NCI-H187 (cell line): Measurements from ENCODE around the gene SLC22A31.
A peak's percentile ranks its signal among the peaks of the same experiment; 100 is the strongest.

Experiments used
- DNase-seq, 2 experiments: peaks; one replicate each; lab custom pipeline; 2025; lab: John Stamatoyannopoulos, UW

SLC22A31 gene

GRCh38 chr16:89216315-89217137 is 16.2 kb upstream of the SLC22A31 start:
- peak in 1 of 2 experiments; percentile 15 for DNase-seq

- peak; percentile 19 to 61 for DNase-seq
Observed at GRCh38 chr16:89210904-89211515, 10.7 kb upstream of the SLC22A31 start.

GRCh38 chr16:89210165-89210903 is 10.0 kb upstream of the SLC22A31 start:
- no peak for DNase-seq

- no peak for DNase-seq
Observed at GRCh38 chr16:89209522-89210044, 9.2 kb upstream of the SLC22A31 start.

GRCh38 chr16:89207993-89208392 is 7.7 kb upstream of the SLC22A31 start:
- DNase-seq = no peak

- no peak for DNase-seq
Observed at GRCh38 chr16:89202422-89203215, 2.3 kb upstream of the SLC22A31 start.

GRCh38 chr16:89201439-89202377 is 1.4 kb upstream of the SLC22A31 start:
- DNase-seq = peak; percentile 45 to 74

- no peak for DNase-seq
Observed at GRCh38 chr16:89200850-89201411, 594 bp upstream of the SLC22A31 start.

- no peak for DNase-seq
Observed at GRCh38 chr16:89199241-89200123, 855 bp downstream of the SLC22A31 start.

- no peak for DNase-seq
Observed at GRCh38 chr16:89198417-89199240, 1.7 kb downstream of the SLC22A31 start.

- DNase-seq = no peak
Observed at GRCh38 chr16:89197633-89198416, 2.5 kb downstream of the SLC22A31 start.

GRCh38 chr16:89197033-89197632 is 3.2 kb downstream of the SLC22A31 start:
- DNase-seq = no peak

GRCh38 chr16:89195521-89196171 is 4.7 kb downstream of the SLC22A31 start:
- DNase-seq = no peak

- no peak for DNase-seq
Observed at GRCh38 chr16:89194340-89195311, 5.7 kb downstream of the SLC22A31 start.

- no peak for DNase-seq
Observed at GRCh38 chr16:89193576-89194293, 6.6 kb downstream of the SLC22A31 start.
